Kidney (tissue), 14 donors: ENCODE results near the gene CRIP3. TPM values are rescaled to one million over a fixed set of nuclear protein-coding genes. Genes with fewer than 3 reads are reported as not detected.

Source experiments
- DNase-seq, 5 donors: peaks; one replicate each; pipeline ENCODE4 v3.0.0-alpha.2; 2013 to 2020
- FAIRE-seq: peaks from 2 replicates; lab custom pipeline; 2012; peaks lifted over from hg19 to GRCh38; lab: Jason Lieb, UNC
- H3K27ac ChIP-seq, 2 donors: one replicate each; pipeline ENCODE4 v1.7.0; 2013; ENCODE audit warnings: low read depth in 2 of 2, low read length in 2 of 2, inconsistent platforms in 1 of 2
- H3K27me3 ChIP-seq: one replicate; pipeline ENCODE4 v1.7.1; 2013; ENCODE audit warnings: low read length, inconsistent platforms; ENCODE audit not compliant: control insufficient read depth, insufficient read depth
- H3K36me3 ChIP-seq, 3 donors: one replicate each; pipeline versions ENCODE4 v1.7.0 to v1.7.1; 2013; ENCODE audit warnings: low read length in 3 of 3, control low read depth in 1 of 3, inconsistent platforms in 1 of 3; ENCODE audit not compliant: insufficient read depth in 3 of 3, control insufficient read depth in 2 of 3
- H3K4me1 ChIP-seq, 3 donors: one replicate each; pipeline versions ENCODE4 v1.7.0 to v1.7.1; 2013; ENCODE audit warnings: low read length in 3 of 3, inconsistent platforms in 1 of 3, low read depth in 1 of 3; ENCODE audit not compliant: control insufficient read depth in 2 of 3, insufficient read depth in 2 of 3
- H3K4me3 ChIP-seq, 3 donors: one replicate each; pipeline versions ENCODE4 v1.7.0 to v1.8.1; 2013; ENCODE audit warnings: low read length in 3 of 3, control low read depth in 1 of 3, inconsistent platforms in 1 of 3
- H3K9ac ChIP-seq, 3 donors: one replicate each; pipeline versions ENCODE4 v1.7.0 to v1.7.1; 2013; ENCODE audit warnings: low read length in 3 of 3, control low read depth in 1 of 3, inconsistent platforms in 1 of 3
- H3K9me3 ChIP-seq, 3 donors: one replicate each; pipeline versions ENCODE4 v1.7.0 to v1.7.1; 2013; ENCODE audit warnings: low read length in 3 of 3, control low read depth in 1 of 3, inconsistent platforms in 1 of 3; ENCODE audit not compliant: control insufficient read depth in 2 of 3, insufficient read depth in 1 of 3
- intact Hi-C: fragments of 100-400 bp; cut with DNase I; formaldehyde crosslinking; loops from one replicate; pipeline ENCODE4 v1.11.1; 2022
- polyA plus RNA-seq: library from polyadenylated mRNA; stranded (reverse); fragments of 350-450 nt; fragmentation: Illumina TruSeq; extraction: RNeasy Lipid Tissue Mini Kit (QIAGEN cat#74804); gene quantifications from one replicate; pipeline ENCODE4 v1.2.3, GENCODE V29; 2014; ENCODE audit warnings: low read depth, low replicate concordance; ENCODE audit not compliant: insufficient read depth
- total RNA-seq: library from RNA; stranded (reverse); fragmentation: NEBNext Ultra II Directional; extraction: Animal tissue kit (Norgen Biotek cat#: 25700); gene quantifications from one replicate; pipeline ENCODE4 v1.2.1, GENCODE V29; 2021
- TF ChIP-seq, protein P1 (sequence below): IDR thresholded peaks from 3 replicates; pipeline ENCODE4 v1.5.1; 2012; ENCODE audit warnings: mild to moderate bottlenecking, moderate library complexity, borderline replicate concordance; ENCODE audit not compliant: insufficient read depth; ENCODE audit errors: extremely low read depth
- donor health status: control.
- donor health status: control.
- donor health status: control.
- donor health status: control.
- donor health status: control.
- donor health status: DM: yes; HTN: yes; CAD: no.
- donor health status: Normal renal cell carcinoma (clear cell type).

The CRIP3 gene
- total and polyA plus RNA-seq, 2 donors from 2014 or later, result 5.6 to 14.3 TPM

DNA sequence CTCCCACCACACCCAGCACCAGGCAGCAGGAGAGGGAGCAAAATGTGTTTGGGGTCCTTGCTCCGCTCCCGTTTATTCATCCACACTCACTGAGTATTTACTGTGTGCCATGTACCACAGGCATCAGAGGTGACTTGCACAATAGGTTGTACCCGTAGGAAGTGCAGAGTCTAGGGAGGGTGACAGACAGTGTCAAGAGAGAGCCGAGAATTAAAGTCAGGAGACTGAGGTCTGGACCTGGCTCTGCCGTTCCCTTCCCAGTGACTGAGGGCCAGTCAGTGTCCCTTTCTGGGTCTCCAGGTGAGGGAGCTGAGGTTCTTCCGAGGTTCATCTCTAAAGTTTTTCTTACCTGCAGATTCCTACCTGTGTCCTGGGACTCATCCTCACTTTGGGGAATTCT lies 43.1 kb downstream of the CRIP3 start:
- TF ChIP-seq, protein P1, sequence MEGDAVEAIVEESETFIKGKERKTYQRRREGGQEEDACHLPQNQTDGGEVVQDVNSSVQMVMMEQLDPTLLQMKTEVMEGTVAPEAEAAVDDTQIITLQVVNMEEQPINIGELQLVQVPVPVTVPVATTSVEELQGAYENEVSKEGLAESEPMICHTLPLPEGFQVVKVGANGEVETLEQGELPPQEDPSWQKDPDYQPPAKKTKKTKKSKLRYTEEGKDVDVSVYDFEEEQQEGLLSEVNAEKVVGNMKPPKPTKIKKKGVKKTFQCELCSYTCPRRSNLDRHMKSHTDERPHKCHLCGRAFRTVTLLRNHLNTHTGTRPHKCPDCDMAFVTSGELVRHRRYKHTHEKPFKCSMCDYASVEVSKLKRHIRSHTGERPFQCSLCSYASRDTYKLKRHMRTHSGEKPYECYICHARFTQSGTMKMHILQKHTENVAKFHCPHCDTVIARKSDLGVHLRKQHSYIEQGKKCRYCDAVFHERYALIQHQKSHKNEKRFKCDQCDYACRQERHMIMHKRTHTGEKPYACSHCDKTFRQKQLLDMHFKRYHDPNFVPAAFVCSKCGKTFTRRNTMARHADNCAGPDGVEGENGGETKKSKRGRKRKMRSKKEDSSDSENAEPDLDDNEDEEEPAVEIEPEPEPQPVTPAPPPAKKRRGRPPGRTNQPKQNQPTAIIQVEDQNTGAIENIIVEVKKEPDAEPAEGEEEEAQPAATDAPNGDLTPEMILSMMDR, result no peak
- Histone ChIP-seq H3K27ac (no peak overlapping the region), H3K4me3 (no peak overlapping the region), H3K36me3 (no peaks in the 10 kb centered on the region), H3K9me3 (no peaks in the 10 kb centered on the region), H3K9ac (no peak overlapping the region), H3K4me1 (peaks cover 0 to 18% (median 15%) of the 10 kb centered on the region in 3 donors), H3K27me3 (no peaks in the 10 kb centered on the region)
- no peak for DNase-seq
- FAIRE-seq, result no peak
- intact Hi-C loops, result loop anchor here (10.0 kb wide), 1 partner anchor 69 kb away; no protein-coding TSS in a partner anchor

DNA sequence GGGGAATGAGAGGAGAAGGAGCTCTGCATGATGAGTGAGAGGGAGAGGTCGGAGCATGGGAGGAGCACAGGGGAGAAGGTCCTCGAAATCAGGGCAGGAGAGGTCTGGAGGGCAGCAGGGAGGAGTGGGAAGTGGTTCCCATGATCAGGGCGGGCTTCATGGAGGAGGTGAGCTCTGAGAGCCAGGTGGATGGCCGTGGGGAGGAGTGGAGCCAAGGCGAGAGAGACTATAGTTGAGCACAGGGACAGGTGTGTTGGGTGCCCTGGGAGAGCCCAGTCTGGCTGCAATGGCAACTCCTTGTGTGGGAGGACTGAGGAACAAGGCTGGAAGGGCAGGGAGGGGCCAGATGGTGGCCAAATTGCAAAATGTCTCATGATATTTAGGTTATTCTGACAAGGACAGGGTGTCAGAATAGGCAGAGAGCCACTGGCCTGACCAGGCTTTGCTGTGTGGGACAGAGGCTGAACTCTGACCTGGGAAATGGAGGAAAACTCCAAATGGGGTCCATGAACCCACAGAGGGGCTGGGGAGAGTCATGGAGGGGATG lies 44.0 kb downstream of the CRIP3 start:
- Histone ChIP-seq H3K9me3 (no peaks in the 10 kb centered on the region), H3K4me1 (peaks cover 0 to 18% (median 14%) of the 10 kb centered on the region in 3 donors), H3K36me3 (no peaks in the 10 kb centered on the region), H3K27ac (no peak overlapping the region), H3K4me3 (no peak overlapping the region), H3K9ac (no peak overlapping the region), H3K27me3 (no peaks in the 10 kb centered on the region)
- FAIRE-seq (no peak), DNase-seq (no peak)
- TF ChIP-seq, protein P1, result no peak
- intact Hi-C loops, result loop anchor here (10.0 kb wide), 1 partner anchor 70 kb away; no protein-coding TSS in a partner anchor

DNA sequence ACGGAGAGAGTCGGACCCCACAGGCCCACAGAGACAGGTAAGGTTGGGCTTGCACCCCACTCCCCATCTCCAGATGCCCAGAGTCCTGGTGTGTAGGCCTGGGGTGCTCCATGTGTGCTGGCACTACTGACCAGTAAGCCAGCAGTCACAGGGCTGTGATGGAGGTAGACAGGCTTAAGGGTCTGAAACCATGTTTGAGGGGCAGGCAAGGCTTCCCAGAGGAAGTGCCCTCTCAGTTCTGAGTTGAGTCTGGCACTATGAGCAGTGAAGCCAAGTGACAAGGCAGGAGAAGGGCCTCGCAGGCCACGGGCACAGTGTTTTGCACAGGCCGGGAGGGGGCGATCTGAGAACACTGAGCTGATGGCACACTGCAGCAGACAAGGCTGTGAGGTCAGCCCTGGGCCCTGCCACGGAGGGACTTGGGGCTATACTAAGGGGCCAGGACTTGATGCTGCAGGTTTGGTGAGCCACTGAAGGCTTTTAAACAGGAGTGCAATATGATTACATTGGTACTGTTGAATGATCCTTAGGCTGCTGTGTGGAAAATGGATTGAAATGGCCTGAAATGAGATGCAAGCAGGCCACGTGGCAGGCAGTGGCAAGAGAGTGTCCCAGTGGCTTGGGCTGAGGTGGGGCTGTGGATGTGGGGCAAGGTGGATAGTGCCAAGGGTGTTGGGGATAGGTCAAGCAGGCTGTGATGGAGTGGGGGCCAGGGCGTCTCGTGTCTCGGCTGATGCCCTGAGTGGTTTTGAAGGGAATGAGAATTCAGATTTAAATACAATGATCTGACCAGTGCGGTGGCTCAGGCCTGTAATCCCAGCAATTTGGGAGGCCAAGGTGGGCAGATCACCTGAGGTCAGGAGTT lies 45.1 kb downstream of the CRIP3 start:
- Histone ChIP-seq H3K9me3 (no peaks in the 10 kb centered on the region), H3K36me3 (no peaks in the 10 kb centered on the region), H3K27me3 (no peaks in the 10 kb centered on the region), H3K4me1 (peaks cover 0 to 8% (median 7%) of the 10 kb centered on the region in 3 donors), H3K9ac (no peak overlapping the region), H3K27ac (no peak overlapping the region), H3K4me3 (no peak overlapping the region)
- FAIRE-seq, result no peak
- TF ChIP-seq, protein P1, result peak; percentile 84
- intact Hi-C loops, result loop anchor here (10.0 kb wide), 1 partner anchor 71 kb away; no protein-coding TSS in a partner anchor
- DNase-seq, result peak in 4 of 5 donors; percentile 76 to 87 (median 83)
